ENCODE data around the gene NME9. TPM values are rescaled to one million over a fixed set of nuclear protein-coding genes. Genes with fewer than 3 reads are reported as not detected.

The NME9 gene
- polyA plus RNA-seq, 3 donors = 2.0 to 2.7 (median 2.4) TPM

- DNase-seq (ENCODE audit: low read depth in 3 of 3, low spot score in 2 of 3) = no peak
These were observed 8.6 kb upstream of the NME9 start for GRCh38 chr3:138338244-138338643.

DNA sequence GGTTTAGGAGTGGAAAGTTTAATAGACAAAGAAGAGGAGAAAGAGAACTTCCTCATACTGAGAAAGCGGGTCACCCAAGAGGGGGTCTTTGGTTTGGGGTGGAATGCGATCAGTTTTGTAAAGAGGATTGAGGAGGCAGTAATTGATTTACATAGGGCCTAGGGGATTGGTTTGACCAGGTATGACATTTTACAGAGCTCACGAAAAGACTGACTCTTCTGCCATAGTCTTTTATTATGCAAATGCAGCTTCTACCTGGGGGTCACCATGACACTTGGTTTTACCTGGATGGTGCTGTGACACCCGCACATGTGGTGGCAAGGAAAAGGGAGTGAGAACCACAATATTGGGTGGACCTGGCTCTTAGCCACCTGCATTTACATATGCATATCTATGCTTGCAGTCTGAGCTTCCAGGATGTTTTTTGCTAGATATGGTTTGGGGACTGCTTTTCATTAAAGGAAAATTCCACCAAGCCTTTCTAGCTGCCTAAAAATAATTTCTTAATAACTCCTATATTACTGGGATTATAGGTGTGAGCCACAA lies 6.9 kb upstream of the NME9 start:
- DNase-seq (ENCODE audit: low read depth in 3 of 3, low spot score in 2 of 3) = no peak

GRCh38 chr3:138334608-138335007 lies 5.0 kb upstream of the NME9 start:
- DNase-seq (ENCODE audit: low read depth in 3 of 3, low spot score in 2 of 3) = no peak

DNA sequence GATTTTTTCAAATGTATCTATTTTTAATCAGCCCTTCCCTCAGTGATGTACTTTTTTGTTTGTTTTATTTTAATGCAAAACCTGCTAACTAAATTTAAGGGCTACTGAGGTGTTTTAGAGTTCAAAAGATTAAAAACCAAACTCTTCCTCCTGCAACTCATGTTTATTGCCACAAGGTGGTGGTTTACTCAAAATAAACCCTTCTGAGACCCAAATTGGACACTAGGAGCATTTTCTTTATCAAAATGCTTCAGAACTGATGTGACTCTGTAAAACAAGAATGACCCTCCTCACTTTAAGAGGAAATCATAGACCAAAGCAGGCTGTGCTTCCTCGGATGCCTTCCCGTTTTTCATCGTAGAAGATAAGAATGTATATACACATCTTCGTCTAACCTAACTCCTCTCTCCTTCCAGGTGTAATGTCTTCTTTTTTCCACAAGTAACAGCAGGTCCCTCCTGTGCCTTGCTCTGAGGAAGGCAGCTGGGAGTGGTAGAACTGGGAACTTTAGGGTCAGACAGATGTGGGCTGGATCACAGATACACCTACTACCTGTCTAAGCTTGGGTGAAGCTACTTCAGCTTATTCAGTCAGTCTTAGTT lies 2.9 kb upstream of the NME9 start:
- DNase-seq (ENCODE audit: low read depth in 3 of 3, low spot score in 2 of 3) = no peak

- DNase-seq (ENCODE audit: low read depth in 3 of 3, low spot score in 2 of 3) = no peak
These were observed 1.7 kb upstream of the NME9 start for GRCh38 chr3:138331143-138331894.

DNA sequence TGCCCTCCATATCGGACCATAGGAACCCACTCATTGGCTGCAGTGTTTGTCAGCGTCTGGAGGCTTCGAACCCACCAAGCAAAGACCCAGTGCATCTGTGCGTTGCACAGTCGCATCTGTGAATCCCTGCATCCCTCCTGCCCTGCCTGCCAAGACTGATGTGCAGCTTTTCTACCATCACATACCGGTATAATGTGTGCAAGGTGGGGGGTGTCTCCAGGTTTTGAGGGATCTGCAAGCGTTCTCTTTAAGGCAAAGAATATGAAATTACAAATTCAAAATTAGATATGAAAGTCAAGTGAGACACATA lies 288 bp upstream of the NME9 start:
- no peak for DNase-seq (ENCODE audit: low read depth in 3 of 3, low spot score in 2 of 3)

- DNase-seq (ENCODE audit: low read depth in 3 of 3, low spot score in 2 of 3) = no peak
These were observed 1.3 kb downstream of the NME9 start for GRCh38 chr3:138328341-138328740.

GRCh38 chr3:138327831-138328230 lies 1.8 kb downstream of the NME9 start:
- DNase-seq (ENCODE audit: low read depth in 3 of 3, low spot score in 2 of 3) = no peak

DNA sequence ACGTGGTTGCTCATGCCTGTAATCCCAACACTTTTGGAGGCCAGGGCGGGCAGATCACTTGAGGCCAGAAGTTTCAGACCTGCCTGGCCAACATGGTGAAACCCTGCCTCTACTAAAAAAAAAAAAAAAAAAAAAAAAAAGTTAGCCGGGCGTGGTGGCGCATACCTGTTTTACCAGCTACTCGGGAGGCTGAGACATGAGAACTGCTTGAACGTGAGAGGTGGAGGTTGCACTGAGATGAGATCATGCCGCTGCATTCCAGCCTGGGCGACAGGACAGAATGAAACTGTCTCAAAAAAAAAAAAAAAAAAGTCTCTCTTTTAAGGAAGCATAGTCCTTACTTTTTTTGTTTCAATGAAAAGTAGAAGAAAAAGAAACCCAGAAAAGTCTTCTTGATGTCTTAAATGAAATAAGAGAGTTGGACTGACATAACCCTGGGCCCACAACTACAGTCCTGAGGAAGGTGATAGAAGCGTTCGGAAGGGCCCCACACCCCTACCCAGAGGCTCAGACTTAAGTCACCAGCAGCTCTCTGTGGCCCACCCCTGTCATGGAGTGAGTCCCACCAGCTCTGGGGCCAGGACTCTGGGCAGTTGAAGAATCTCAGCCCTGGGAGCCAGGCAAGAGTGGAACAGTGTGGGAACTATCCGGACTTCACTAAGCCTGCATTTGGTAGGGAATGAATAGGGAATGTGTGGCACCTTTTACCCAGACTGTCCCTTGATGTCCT lies 2.6 kb downstream of the NME9 start:
- DNase-seq (ENCODE audit: low read depth in 3 of 3, low spot score in 2 of 3) = no peak

DNA sequence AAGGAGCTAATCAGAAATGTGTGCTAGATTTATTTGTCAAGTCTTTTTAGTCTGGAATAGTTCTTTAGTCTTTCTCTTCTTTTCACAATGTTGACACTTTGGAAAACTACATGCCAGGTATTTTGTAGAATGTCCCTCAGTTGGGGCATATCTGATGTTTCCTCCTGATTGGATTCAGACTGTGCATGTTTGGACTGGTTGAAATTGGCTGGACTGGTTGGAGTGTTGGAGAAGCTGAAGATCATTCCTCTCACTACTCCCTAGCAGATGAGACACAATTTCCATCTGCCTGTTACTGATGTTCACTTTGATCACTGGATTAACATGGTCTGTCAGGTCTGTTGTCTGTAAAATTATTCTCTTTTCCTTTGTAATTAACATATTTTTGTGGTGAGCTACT lies 3.7 kb downstream of the NME9 start:
- DNase-seq (ENCODE audit: low read depth in 3 of 3, low spot score in 2 of 3) = no peak

DNA sequence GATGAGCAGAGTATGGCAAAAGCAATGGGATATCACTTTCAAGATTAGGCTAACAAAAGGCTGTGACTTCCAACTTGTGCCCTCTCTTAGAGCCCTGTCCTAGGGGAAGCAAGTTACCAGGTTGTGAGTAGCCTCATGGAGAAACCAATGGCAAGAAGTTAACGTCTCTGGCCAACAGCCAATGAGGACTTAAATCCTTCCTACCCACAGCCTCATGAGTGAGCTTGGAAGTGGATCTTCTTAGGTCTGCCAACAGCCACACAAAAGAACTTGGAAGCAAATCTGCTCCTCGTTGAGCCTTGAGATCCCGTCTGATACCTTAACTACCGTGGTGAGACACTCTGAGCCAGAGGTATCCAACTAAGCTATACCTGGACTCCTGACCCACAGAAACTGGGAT lies 5.7 kb downstream of the NME9 start:
- DNase-seq (ENCODE audit: low read depth in 3 of 3, low spot score in 2 of 3) = no peak

GRCh38 chr3:138317687-138318086 lies 12.0 kb downstream of the NME9 start:
- no peak for DNase-seq (ENCODE audit: low read depth in 3 of 3, low spot score in 2 of 3)

DNA sequence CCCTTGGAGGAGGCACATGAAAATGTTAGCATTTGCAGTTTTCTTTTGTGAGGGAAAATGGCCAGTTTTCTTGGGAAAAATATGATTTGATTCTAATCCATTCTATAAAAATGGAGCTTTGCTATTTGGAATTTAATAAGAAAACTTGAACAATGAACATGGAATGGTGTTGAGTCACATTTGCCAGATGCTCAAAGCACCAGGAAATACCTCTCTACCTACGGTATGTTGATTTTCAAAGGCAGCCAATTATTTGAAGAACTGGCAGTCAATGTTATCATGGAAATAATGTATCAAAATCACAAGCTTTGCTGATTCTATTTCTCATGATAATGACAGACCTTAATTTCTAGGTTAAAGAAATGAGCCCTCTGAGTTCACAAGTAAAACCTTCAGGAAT lies 14.9 kb downstream of the NME9 start:
- no peak for DNase-seq (ENCODE audit: low read depth in 3 of 3, low spot score in 2 of 3)

DNA sequence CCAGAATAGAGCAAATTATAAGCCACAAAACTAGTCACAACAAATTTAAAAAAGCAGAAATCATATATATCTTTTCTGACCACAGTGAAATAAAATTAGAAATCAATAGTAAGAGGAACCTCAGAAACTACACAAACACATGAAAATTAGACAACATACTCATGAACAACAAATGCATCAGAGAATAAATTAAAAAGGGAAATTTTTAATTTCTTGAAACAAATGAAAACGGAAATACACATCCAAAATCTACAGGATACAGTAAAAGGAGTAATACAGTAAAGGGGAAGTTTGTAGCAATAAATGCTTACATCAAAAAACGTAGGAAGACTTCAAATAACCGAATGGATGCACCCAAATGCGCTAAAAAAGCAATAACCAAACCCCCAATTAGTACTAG lies 19.2 kb downstream of the NME9 start:
- DNase-seq (ENCODE audit: low read depth in 3 of 3, low spot score in 2 of 3) = no peak

- no peak for DNase-seq (ENCODE audit: low read depth in 3 of 3, low spot score in 2 of 3)
These were observed 20.9 kb downstream of the NME9 start for GRCh38 chr3:138308783-138309182.

DNA sequence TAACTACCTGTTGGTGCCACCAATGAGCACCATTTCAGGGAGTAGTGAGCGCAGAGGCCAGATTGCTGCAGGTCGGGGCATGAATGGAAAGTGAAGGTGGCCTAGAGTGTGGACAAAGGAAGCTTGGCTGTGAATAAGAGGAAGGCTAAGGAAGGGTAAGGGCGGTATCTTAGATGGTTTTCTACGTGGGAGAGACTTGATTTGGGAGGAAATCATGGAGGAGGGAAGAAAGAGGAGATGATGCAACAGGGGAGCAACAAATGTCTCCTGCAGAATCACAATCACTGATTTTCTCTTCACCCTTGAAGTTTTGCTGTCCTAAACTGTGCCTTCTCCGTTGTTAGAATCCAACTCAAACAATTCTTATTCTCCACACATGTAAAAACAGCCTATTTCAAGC lies 21.8 kb downstream of the NME9 start:
- no peak for DNase-seq (ENCODE audit: low read depth in 3 of 3, low spot score in 2 of 3)

DNA sequence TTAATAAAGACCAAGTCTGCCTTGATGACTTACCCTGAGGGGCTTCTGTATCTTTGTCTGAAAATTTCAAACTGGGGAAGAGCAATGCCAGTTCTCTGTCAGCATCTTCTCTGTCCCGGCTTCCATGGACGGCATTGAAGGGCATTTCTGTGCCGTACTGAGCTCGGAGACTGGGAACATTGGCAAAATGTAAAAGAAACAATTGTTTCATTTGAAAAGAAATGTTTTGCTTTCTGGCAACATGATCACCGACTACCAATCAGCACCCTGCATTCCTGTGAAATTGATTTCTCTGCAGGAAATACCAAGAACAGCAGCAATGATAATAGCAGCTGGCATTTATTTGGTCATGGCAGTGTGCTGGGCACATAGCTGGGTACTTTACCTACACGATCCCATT lies 26.2 kb downstream of the NME9 start:
- DNase-seq (ENCODE audit: low read depth in 3 of 3, low spot score in 2 of 3) = no peak

GRCh38 chr3:138300647-138301046 lies 29.0 kb downstream of the NME9 start:
- DNase-seq (ENCODE audit: low read depth in 3 of 3, low spot score in 2 of 3) = no peak

DNA sequence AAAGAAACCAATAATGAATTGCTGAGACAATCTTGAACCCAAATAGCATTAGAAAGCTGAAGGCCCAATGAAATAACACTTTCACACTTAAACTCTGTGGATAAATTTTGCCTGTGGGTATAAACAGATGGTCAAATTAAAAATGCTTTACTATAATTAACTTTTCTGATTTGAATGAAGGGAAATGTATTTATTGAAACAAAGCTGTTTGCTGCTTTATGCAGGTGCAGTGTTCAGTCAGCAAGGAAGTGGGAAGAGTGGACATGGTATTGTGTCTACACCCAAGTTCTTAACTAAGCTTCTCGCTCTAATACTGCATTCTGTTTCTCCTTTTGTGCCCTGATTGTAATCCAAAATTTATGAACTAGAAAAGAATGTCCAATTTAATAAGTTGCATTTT lies 31.8 kb downstream of the NME9 start:
- no peak for DNase-seq (ENCODE audit: low read depth in 3 of 3, low spot score in 2 of 3)

- no peak for DNase-seq (ENCODE audit: low read depth in 3 of 3, low spot score in 2 of 3)
These were observed 32.5 kb downstream of the NME9 start for GRCh38 chr3:138297059-138297607.

- no peak for DNase-seq (ENCODE audit: low read depth in 3 of 3, low spot score in 2 of 3)
These were observed 33.0 kb downstream of the NME9 start for GRCh38 chr3:138296639-138297038.

DNA sequence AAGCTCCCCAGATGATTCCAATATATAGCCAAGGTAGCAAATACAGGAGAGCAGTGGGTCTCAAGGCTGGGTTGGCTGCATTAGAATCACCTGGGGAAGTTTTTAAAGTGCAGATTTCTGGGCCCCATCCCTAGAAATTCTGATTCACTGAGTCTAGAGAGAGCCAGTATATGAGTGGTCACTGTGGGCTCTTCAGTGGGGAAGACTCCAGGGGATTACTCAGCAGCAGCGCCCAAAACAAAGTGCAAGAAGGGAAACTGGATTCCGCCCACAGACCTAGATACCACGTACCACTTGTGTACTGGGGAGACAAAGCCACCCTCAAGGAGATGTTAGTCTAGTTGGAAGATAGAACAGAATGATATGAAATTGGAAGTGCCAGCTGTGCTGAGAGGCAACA lies 40.0 kb downstream of the NME9 start:
- no peak for DNase-seq (ENCODE audit: low read depth in 3 of 3, low spot score in 2 of 3)
